NCI-H1436 (cell line): Measurements from ENCODE around the gene HEXB.
A peak's percentile ranks its signal among the peaks of the same experiment; 100 is the strongest.
"Not testable (repeated sequence)": the region's sequence is repeated elsewhere in the genome, so short reads cannot be mapped to it uniquely, and the experiment has no call there.

Experiments used
- DNase-seq: peaks from one replicate; lab custom pipeline; 2025; lab: John Stamatoyannopoulos, UW

Gene HEXB

GRCh38 chr5:74659172-74659571 is 25.9 kb upstream of the HEXB start:
- no peak for DNase-seq

GRCh38 chr5:74660140-74660539 is 24.9 kb upstream of the HEXB start:
- DNase-seq, result no peak

GRCh38 chr5:74660873-74661272 is 24.2 kb upstream of the HEXB start:
- no peak for DNase-seq

- no peak for DNase-seq
These were observed 20.5 kb upstream of the HEXB start for GRCh38 chr5:74664551-74664950.

GRCh38 chr5:74665273-74665672 is 19.8 kb upstream of the HEXB start:
- no peak for DNase-seq

GRCh38 chr5:74665816-74666215 is 19.2 kb upstream of the HEXB start:
- DNase-seq, result peak; percentile 82

- DNase-seq, result no peak
These were observed 17.6 kb upstream of the HEXB start for GRCh38 chr5:74667396-74667795.

GRCh38 chr5:74669821-74670220 is 15.2 kb upstream of the HEXB start:
- DNase-seq, result no peak

GRCh38 chr5:74670396-74671038 is 14.5 kb upstream of the HEXB start:
- DNase-seq, result no peak

- no peak for DNase-seq
These were observed 12.7 kb upstream of the HEXB start for GRCh38 chr5:74672215-74672877.

GRCh38 chr5:74673011-74673790 is 11.8 kb upstream of the HEXB start:
- DNase-seq, result peak; percentile 37

GRCh38 chr5:74676466-74676865 is 8.6 kb upstream of the HEXB start:
- DNase-seq, result not testable (repeated sequence)

- not testable (repeated sequence) for DNase-seq
These were observed 6.9 kb upstream of the HEXB start for GRCh38 chr5:74678123-74678522.

GRCh38 chr5:74679300-74679699 is 5.7 kb upstream of the HEXB start:
- not testable (repeated sequence) for DNase-seq

- no peak for DNase-seq
These were observed 5.1 kb upstream of the HEXB start for GRCh38 chr5:74679966-74680365.

- DNase-seq, result no peak
These were observed 1.1 kb downstream of the HEXB start for GRCh38 chr5:74685979-74686631.

- no peak for DNase-seq
These were observed 2.1 kb downstream of the HEXB start for GRCh38 chr5:74686962-74687751.

GRCh38 chr5:74693191-74693590 is 8.2 kb downstream of the HEXB start:
- no peak for DNase-seq

GRCh38 chr5:74717596-74717995 is 32.6 kb downstream of the HEXB start:
- no peak for DNase-seq

GRCh38 chr5:74722271-74722670 is 37.2 kb downstream of the HEXB start:
- no peak for DNase-seq

GRCh38 chr5:74725331-74725730 is 40.3 kb downstream of the HEXB start:
- no peak for DNase-seq

GRCh38 chr5:74736759-74737158 is 51.7 kb downstream of the HEXB start:
- DNase-seq, result no peak
